Stomach (tissue), 19 donors: ENCODE data around the gene MYH8. TPM values are rescaled to one million over a fixed set of nuclear protein-coding genes. Genes with fewer than 3 reads are reported as not detected.

ENCODE experiments used
- DNase-seq, 2 donors: peaks; one replicate each; pipeline versions ENCODE4 v3.0.0 to v3.0.0-alpha.2; 2013 to 2019
- H3K27ac ChIP-seq, 5 donors: fragments of 200-600 bp in 4 of 5; sonication (generic) in 4 of 5; one replicate each; pipeline ENCODE4 v1.5.1; 2013 to 2019; ENCODE audit warnings: mild to moderate bottlenecking in 1 of 5, moderate library complexity in 1 of 5
- H3K27me3 ChIP-seq, 3 donors: fragments of 200-600 bp; sonication (generic); one replicate each; pipeline ENCODE4 v1.5.1; 2017 to 2019; ENCODE audit warnings: mixed run types in 1 of 3
- H3K36me3 ChIP-seq, 4 donors: fragments of 200-600 bp; sonication (generic); 1 replicate in 3 of 4; 2 replicates in 1 of 4; pipeline ENCODE4 v1.5.1; 2016 to 2019
- H3K4me1 ChIP-seq, 4 donors: fragments of 200-600 bp; sonication (generic); one replicate each; pipeline ENCODE4 v1.5.1; 2016 to 2019
- H3K4me3 ChIP-seq, 4 donors: fragments of 200-600 bp; sonication (generic) in 3 of 4; one replicate each; pipeline ENCODE4 v1.5.1; 2016 to 2019; ENCODE audit warnings: mild to moderate bottlenecking in 1 of 4
- H3K9me3 ChIP-seq, 4 donors: fragments of 200-600 bp; sonication (generic); one replicate each; pipeline ENCODE4 v1.5.1; 2016 to 2019
- CTCF ChIP-seq, 7 experiments: fragments of 450-650 bp in 4 of 7; fragments of 200-600 bp in 3 of 7; sonication (generic) in 3 of 7; IDR thresholded peaks; one replicate each; pipeline ENCODE4 v1.5.1; 2016 to 2019; ENCODE audit warnings: antibody characterized with exemption in 7 of 7, control low read depth in 2 of 7, mild to moderate bottlenecking in 1 of 7
- EP300 ChIP-seq: sonication (generic); formaldehyde crosslinking; IDR thresholded peaks from one replicate; pipeline ENCODE4 v1.6.1; 2017; ENCODE audit warnings: antibody characterized with exemption
- POLR2A ChIP-seq, 4 donors: fragments of 450-650 bp; IDR thresholded peaks; one replicate each; pipeline ENCODE4 v1.6.1; 2016; ENCODE audit warnings: antibody characterized with exemption in 4 of 4, control low read depth in 2 of 4, mild to moderate bottlenecking in 1 of 4, moderate library complexity in 1 of 4
- POLR2AphosphoS5 ChIP-seq, 3 donors: sonication (generic); formaldehyde crosslinking; IDR thresholded peaks; one replicate each; pipeline ENCODE4 v1.6.1; 2016; ENCODE audit warnings: antibody characterized with exemption in 3 of 3
- WGBS, 5 donors: extraction: QIAGEN DNeasy Blood & Tissue Kit in 3 of 5; methylation state at CpG; one replicate each; pipeline versions ENCODE4 v1.1.5 to v1.1.7; 2013 to 2018; 5-methylcytosine and 5-hydroxymethylcytosine counted together
- intact Hi-C: fragments of 100-400 bp; cut with DNase I; formaldehyde crosslinking; loops from one replicate; pipeline ENCODE4 v1.15.1; 2023; ENCODE audit warnings: low total_unique reads
- long read RNA-seq, 10 donors: transcript quantifications; one replicate each; lab custom pipeline, GENCODE V29; 2026
- polyA plus RNA-seq, 3 donors: library from polyadenylated mRNA; stranded (reverse); fragments of 200-250 nt; gene quantifications; one replicate each; pipeline ENCODE4 v1.2.3, GENCODE V29; 2013
- total RNA-seq, 5 donors: library from RNA; depleted of rRNA; stranded (reverse); fragments of >200 nt; gene quantifications; one replicate each; pipeline versions ENCODE4 v1.1.0 to v1.2.3, GENCODE V29; 2014 to 2016
- donor health status: healthy with polysubstance abuse.
- donor health status: Bipolar disorder and iron deficiency.
- donor health status: healthy.

MYH8 gene
- total RNA-seq (not detected), polyA plus RNA-seq (under 1 TPM in 1 of 3 donors, not detected in 2; 0.06 TPM)
- long read RNA-seq, donor 1, result 0 reads
- long read RNA-seq, donor 2, result 0 reads
- long read RNA-seq, donor 3, result 0 reads
- long read RNA-seq, donor 4, result 0 reads
- long read RNA-seq, donor 5, result 0 reads
- long read RNA-seq, donor 6, partial matches to known transcripts, result 7 of 7 reads
- long read RNA-seq, donor 6, other reads (novel, unspliced or antisense), result 0 of 7 reads
- long read RNA-seq, donor 7, result 0 reads
- long read RNA-seq, donor 8, result 0 reads
- long read RNA-seq, donor 9, result 0 reads
- long read RNA-seq, donor 10, result 0 reads

- DNase-seq, result no peak
- H3K27ac ChIP-seq, result no peak within 1 kb of the TSS
- no peaks in the 10 kb centered on the region for H3K27me3 ChIP-seq
- no peaks in the 10 kb centered on the region for H3K36me3 ChIP-seq
- no peaks in the 10 kb centered on the region for H3K4me1 ChIP-seq
- intact Hi-C loops, result no loop called here
- no peak within 1 kb of the TSS for H3K4me3 ChIP-seq
- WGBS, 5 donors, result 60 to 80% (median 78%) methylated on average over 7 of the region's 7 CpGs
- TF ChIP-seq POLR2AphosphoS5 (IDR thresholded peaks at IDR 0.05) (no peak), EP300 (no peak), CTCF (IDR thresholded peaks at IDR 0.05) (no peak), POLR2A (IDR thresholded peaks at IDR 0.05) (no peak)
- no peaks in the 10 kb centered on the region for H3K9me3 ChIP-seq
These were observed at the start of gene MYH8 for GRCh38 chr17:10421900-10422542. TSS of gene MYH8 (minus strand) at chr17:10421950. CDS start at chr17:10420227, 1,723 bp downstream.

GRCh38 chr17:10469459-10469858, 47.7 kb upstream of the MYH8 start, which contains the start of gene MYH4:
TSS of gene MYH4 (minus strand) at chr17:10469559. CDS start at chr17:10466745, 2,814 bp downstream.
- H3K9me3 ChIP-seq, result no peaks in the 10 kb centered on the region
- no peak for TF ChIP-seq CTCF (IDR thresholded peaks at IDR 0.05)
- no peak for TF ChIP-seq POLR2A (IDR thresholded peaks at IDR 0.05)
- TF ChIP-seq EP300, result no peak
- TF ChIP-seq POLR2AphosphoS5 (IDR thresholded peaks at IDR 0.05), result no peak
- H3K4me1 ChIP-seq, result no peaks in the 10 kb centered on the region
- H3K4me3 ChIP-seq, result no peak within 1 kb of the TSS
- 47 to 63% (median 50%) methylated on average over 1 of the region's 1 CpG for WGBS, 5 donors
- no peaks in the 10 kb centered on the region for H3K36me3 ChIP-seq
- H3K27me3 ChIP-seq, result no peaks in the 10 kb centered on the region
- no peak for DNase-seq
- no peak within 1 kb of the TSS for H3K27ac ChIP-seq
- intact Hi-C loops, result no loop called here

- WGBS, 5 donors, result 69 to 77% (median 74%) methylated on average over 4 of the region's 4 CpGs
- intact Hi-C loops, result no loop called here
- no peak for TF ChIP-seq EP300
- TF ChIP-seq POLR2A (IDR thresholded peaks at IDR 0.05), result no peak
- TF ChIP-seq POLR2AphosphoS5 (IDR thresholded peaks at IDR 0.05), result no peak
- no peak for TF ChIP-seq CTCF (IDR thresholded peaks at IDR 0.05)
These were observed 41.7 kb upstream of the MYH8 start for GRCh38 chr17:10463402-10463801.

GRCh38 chr17:10460062-10460461, 38.3 kb upstream of the MYH8 start:
- H3K27me3 ChIP-seq, result peaks cover 0 to 7% (median 0%) of the 10 kb centered on the region in 3 donors
- no peaks in the 10 kb centered on the region for H3K9me3 ChIP-seq
- H3K4me3 ChIP-seq, result no peak overlapping the region
- no peak for TF ChIP-seq POLR2A (IDR thresholded peaks at IDR 0.05)
- no peak for TF ChIP-seq EP300
- TF ChIP-seq POLR2AphosphoS5 (IDR thresholded peaks at IDR 0.05), result no peak
- H3K27ac ChIP-seq, result no peak overlapping the region
- DNase-seq, result no peak
- WGBS, 5 donors, result 43 to 66% (median 50%) methylated on average over 4 of the region's 4 CpGs
- intact Hi-C loops, result no loop called here
- H3K36me3 ChIP-seq, result no peaks in the 10 kb centered on the region
- no peaks in the 10 kb centered on the region for H3K4me1 ChIP-seq

More at GRCh38 chr17:10463402-10463801, 41.7 kb upstream of the MYH8 start:
- peaks cover 0 to 7% (median 0%) of the 10 kb centered on the region in 3 donors for H3K27me3 ChIP-seq
- H3K27ac ChIP-seq, result no peak overlapping the region
- no peaks in the 10 kb centered on the region for H3K4me1 ChIP-seq
- no peak overlapping the region for H3K4me3 ChIP-seq
- no peaks in the 10 kb centered on the region for H3K36me3 ChIP-seq
- no peak for DNase-seq
- no peaks in the 10 kb centered on the region for H3K9me3 ChIP-seq
